HG03378 (cell line): Measurements from ENCODE around the gene NLRP14.

Experiments
- ATAC-seq: cut with Tn5 transposase; IDR thresholded peaks from one replicate; pipeline ENCODE4 v1.9.1; 2021; ENCODE audit warnings: mild to moderate bottlenecking, moderate library complexity; ENCODE audit not compliant: unreplicated experiment

The NLRP14 gene

DNA sequence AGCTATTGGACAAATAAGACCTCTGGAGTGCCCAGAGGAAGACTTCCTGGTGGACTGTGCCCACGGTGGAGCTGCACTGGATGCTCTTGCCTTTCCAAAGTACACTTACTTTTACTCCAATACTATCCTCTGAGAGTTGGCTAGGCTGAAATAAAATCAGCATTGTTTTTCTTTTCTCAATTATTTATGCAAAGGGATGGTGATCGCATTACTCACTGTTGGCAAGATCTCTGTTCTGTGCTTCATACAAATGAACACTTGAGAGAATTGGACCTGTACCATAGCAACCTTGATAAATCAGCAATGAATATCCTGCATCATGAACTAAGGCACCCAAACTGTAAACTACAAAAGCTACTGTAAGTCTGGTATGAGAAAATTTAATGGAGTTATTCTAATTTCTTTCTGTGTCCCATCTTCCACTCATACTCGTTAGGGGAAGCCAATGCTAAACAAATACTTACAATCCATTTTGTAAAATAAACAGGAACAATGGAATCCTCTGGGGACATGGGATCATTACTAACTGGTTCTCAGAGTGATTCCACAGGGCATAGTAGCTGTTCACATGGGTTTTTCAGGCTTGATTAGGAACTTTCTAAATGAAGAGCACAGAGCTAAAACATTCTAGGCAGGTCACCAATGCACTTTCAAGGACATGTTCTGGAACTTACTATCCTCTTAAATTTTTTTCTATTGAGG lies 26.3 kb downstream of the NLRP14 start:
- ATAC-seq = no peak

DNA sequence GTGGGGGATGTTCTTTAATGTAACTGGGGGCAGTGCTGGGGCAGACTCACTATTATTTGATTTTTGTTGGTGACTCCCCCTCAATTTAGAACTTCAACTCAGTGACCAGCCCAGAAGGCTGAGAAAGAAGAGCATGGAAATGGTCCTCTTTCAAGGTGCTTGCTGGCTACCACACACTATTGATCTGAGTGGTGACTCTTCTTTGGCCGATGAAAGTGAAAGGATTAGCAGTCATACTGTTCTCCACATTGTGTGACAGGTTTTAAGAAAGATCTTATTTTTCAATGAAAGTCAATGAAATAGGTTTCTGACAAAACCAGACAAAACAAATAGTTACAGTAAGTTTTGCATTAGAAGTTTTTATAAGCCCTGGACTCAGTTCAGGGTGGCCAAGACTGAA lies 29.9 kb downstream of the NLRP14 start:
- ATAC-seq = no peak

DNA sequence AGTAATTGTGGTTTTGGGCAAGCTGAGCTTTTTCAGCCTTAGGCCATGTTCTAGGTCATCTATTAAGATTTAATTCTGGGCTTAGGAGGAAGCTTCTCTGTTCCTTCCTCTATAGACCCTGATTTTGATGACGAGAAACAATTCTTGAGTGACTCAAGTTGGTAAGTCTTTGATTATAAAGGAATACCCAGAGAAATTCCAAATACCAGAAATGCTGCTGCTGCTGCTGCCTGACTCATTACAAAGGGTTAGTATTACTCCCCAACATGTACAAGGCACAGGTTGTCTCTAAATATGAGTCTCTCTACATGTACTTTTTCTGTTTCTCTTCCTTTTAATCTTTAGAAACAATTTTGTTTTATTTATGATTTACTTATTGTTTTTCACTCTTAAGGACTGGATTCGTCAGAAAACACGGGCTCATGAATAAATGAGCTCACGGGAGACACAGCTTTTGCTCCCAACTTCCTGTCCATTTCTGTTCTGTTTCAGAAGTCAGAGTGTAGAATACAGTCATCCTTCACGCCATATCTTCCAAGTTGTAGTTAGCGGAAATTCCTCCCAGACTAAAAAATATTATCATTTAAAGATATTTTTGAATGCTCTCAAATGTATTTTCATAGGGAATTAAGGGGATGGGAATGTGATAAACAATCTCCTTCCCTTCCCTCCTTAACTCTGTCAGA lies 36.7 kb downstream of the NLRP14 start:
- no peak for ATAC-seq

DNA sequence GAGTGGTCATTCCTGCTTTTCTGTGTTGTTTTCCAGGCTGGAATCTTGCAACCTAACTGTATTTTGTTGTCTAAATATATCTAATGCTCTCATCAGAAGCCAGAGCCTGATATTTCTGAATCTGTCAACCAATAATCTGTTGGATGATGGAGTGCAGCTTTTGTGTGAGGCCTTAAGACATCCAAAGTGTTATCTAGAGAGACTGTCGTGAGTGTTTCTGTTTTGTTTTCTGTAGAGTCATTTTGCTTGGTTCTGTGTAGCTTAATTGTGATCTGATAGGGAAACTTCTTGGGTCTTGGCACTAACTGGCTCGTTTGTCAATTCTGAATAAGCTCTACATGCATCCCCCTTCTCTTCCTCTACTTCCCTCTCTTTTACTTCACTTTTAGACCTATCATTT lies 37.4 kb downstream of the NLRP14 start:
- no peak for ATAC-seq

DNA sequence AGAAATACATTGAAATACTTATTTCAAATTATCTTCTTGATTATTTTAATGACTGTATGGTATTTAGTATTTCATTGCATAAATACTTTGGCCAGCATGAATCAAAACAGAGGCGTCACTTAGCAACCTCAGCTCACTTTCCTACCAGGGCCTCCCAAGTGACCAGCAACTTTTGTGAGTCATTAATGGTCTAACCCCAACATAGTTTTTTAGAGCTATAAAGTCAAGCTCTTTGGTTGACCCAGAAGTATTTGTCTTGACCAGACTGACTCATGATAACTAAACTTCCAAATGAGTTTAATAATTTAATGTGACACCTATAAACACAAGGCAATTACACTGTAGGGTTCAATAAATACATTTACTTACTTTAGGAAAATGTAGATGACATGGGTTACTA lies 40.6 kb downstream of the NLRP14 start:
- no peak for ATAC-seq

DNA sequence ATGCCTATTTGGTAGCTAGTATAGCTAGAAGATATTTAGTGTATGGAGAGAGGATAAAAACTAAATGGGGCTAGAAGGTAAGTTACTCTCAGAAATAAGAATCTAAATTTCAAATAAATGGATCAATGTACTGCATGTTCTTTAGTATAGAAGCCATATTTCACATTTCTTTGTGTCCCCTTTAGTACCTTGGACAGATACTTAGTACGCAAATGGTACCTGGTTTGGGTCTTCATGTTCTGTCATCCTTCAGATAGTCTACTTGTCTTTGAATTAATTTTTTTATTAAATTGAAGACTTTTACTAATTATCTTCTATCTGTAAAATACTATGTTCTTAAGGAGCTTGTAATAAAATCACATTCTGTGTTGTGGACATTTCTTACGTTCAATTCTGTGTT lies 42.3 kb downstream of the NLRP14 start:
- ATAC-seq = no peak

DNA sequence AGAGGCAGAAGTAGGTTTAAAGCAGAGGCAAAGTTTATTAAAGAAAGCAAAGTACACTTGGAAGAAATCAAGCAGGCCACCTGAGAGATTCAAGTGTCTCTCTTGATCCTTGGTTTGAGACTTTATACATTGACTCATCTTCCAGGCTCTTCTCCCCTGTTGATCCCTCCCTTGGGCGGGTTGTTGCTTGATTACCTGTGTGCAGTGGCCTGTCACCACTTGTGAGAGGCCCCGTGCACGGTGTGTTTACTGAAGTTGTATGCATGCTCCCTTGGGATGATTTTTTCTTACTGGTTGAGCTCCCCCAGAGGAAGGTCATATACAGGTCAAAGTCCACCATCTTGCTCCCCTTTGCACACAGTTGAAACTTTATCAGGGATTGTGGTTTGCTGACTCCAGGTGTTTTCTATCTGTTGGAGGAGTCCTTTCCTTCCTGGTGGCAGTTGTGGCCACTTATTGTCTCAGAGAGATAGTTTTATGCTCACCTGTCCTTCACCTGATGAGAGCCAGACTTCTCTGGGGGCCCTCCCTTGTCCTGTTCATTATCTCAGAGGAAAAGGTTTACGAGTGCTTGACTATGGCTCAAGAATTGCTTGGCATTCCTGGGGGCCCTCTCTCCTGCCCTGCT lies 52.2 kb downstream of the NLRP14 start:
- no peak for ATAC-seq

DNA sequence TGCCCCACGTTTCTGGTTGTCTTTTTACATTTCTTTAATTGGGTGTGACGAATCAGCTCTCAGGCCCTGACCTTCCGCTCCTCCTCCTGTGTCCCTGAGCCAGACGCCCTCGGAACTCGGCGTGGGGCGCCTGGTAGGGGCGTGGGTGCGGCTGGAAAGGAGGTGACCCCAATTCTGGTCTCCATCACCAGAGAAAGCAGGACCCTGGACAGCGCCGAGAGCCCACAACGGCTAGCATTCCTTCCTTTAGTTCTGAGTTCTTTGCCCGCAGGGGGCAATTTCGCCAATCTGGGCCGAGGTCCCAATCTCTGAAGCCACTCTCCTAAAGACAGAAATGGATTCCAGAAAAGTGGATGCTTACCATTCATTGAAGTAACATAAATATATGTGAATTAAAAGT lies 56.8 kb downstream of the NLRP14 start:
- ATAC-seq = no peak

DNA sequence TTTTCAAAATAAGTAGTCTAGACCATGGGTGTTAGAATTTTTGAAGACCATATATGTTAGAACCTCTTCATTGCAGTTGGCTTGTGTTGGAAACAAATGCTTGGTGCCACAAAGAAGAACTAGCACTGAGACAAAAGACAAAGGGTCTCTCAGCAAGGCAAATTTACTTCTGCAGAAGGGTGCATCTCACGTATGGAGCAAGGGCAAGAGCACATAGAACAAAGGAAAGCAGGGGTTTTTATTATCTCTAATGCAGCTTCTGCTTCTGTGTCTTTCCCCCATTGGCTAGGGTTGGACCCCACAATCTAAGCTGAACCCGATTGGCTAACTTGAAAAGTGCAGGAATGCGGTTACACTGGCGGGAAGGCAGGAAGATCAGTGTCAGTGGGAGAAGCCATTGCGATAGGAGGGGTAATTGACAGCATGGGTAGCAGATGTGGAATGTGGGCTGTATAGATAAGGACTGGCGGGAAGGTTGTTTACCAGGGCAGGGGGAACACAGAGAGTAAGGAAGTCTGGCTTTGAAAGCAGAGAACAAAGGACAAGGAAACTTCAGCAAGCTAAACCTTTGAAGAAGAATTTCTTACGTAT lies 59.4 kb downstream of the NLRP14 start:
- no peak for ATAC-seq

DNA sequence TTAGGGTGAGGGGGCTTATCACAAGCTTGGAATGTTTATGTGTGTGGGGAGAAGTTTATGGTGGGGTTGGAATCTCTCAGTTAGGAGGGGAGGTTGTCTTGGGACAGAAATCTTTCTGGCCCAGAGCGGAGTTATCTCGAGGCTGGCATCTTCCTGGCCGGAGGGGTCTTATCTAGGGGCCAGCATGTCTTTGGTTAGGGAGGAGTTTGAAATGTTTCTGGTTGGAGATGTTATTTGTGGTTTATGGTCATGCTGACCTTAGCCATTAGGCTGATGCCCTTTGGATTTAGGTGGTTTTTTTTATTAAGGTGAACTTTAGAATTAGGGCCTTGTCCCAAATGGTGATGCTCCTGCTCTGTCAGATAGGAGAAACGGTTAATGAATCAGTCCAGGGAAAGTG lies 60.6 kb downstream of the NLRP14 start:
- no peak for ATAC-seq

DNA sequence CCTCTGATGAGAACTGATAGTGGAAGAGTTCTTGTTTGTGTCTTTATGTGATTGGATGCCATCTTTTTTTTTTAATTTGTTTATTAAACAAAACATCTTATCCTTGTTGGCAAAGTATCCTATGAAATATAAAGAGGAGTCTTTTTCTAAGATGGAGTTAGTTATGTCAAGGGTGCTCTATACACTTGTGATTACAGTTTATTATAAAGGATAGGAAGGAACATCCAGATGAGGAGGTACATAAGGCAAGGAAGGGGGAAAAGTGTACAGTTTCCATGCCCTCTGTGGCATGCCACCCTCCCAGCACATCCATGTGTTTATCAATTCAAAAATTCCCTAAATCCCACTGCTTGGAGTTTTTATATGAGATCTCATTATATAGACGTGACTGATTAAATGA lies 61.2 kb downstream of the NLRP14 start:
- no peak for ATAC-seq

DNA sequence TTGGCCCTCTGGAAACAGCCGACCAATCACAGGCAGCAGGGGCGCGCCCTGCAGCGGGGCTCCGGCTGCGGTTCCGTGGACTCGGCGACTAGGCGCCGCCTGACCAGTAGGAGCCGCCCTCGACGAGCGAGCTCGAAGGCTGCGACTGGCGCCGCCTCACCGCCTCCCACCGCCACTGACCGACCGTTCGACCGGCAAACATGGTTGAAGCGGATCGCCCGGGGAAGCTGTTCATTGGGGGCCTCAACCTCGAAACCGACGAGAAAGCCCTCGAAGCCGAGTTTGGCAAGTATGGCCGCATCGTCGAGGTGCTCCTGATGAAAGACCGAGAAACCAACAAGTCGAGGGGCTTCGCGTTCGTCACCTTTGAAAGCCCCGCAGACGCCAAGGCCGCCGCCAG lies 68.6 kb downstream of the NLRP14 start, which contains the start of gene RBMXL2:
TSS of gene RBMXL2 (plus strand) at position 78 of the 400 bp plus-strand sequence. CDS start at position 201, 123 bp downstream.
- ATAC-seq = no peak

DNA sequence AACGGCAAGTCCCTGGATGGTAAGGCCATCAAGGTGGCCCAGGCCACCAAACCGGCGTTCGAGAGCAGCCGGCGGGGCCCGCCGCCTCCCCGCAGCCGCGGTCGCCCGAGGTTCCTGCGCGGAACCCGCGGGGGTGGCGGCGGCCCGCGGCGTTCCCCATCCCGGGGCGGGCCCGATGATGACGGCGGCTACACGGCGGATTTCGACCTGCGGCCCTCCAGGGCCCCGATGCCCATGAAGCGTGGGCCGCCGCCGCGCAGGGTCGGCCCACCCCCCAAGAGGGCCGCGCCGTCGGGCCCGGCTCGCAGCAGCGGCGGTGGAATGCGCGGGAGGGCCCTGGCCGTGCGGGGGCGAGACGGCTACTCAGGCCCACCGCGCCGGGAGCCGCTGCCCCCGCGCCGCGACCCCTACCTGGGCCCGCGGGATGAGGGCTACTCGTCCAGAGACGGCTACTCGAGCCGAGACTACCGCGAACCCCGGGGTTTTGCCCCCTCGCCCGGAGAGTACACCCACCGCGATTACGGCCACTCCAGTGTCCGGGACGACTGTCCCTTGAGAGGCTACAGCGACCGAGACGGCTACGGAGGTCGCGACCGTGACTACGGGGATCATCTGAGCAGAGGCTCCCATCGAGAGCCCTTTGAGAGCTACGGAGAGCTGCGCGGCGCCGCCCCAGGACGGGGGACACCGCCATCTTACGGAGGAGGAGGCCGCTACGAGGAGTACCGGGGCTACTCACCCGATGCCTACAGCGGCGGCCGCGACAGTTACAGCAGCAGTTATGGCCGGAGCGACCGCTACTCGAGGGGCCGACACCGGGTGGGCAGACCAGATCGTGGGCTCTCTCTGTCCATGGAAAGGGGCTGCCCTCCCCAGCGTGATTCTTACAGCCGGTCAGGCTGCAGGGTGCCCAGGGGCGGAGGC lies 69.3 kb downstream of the NLRP14 start:
- no peak for ATAC-seq

DNA sequence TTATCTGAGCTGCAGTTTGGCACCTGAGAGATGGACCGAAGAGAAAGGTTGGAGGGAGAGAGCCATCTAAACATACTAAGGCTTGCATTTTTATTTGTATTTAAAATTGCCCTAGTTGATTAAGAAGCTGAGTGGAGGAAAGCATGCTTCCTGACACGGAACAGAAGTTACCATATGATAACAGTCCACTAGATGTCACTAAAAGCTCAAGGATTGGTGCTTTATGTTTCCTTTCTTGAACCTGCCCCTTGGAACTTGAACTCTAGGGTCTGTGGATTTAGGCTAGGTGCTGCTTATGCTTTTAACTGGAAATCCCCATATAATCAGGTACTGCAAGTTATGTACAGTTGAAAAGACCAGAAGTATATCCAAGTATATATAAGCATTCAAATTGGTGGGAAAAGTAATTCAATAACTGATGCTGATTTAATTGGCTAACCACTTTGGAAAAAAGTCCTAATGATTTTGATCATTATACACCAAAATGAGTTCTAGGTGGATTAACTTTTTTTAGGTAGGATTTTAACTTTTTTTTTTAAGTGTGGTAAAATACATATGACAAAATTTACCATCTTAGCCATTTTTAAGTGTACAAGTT lies 78.1 kb downstream of the NLRP14 start:
- peak; percentile 90 for ATAC-seq

DNA sequence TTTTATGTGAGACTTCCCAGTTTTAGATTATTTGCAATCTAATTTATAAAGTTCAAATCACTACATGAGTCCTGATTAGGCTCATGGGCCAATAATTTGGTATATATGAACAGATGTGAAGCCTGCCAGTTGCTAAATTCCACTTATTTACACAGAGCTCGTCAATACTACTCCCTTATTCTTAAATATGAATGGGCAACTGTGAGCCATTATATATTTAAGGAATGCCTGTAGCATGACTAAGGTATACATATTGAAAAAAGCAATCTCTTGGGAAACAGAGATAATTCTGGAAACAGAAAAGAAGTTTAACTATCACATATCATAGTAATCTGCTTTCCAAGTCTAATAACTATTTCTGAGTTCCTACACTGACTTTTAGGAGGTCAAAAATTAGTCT lies 95.5 kb downstream of the NLRP14 start:
- ATAC-seq = no peak

DNA sequence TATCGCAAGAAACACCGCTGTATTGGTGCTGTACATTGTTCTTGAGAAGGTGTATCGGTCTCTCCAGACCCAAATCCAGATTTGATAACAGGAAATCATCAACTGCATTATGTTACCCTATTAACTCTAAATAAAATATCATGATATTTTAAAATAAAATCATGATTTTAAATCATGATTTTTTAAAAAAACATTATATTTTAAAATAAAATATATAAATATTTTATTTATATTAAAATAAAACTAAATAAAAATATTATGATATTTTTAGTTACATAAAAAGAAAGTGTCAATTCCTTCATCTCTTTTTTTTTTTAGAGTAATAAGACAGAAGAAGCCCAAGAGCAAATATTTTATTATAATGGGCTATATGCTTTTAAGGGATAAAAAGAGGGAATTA lies 96.1 kb downstream of the NLRP14 start:
- no peak for ATAC-seq
